Measurements from ENCODE around the gene TMTC1.

GRCh38 chr12:29665107-29665506, 118.6 kb downstream of the TMTC1 start:
- TF ChIP-seq POLR2A (IDR thresholded peaks at IDR 0.05) (no peak), CTCF (IDR thresholded peaks at IDR 0.05) (no peak)

Measured in body of pancreas (tissue), 4 donors.